Epithelial cell of proximal tubule (primary cell): ENCODE results near the gene GRAMD2B. TPM values are rescaled to one million over a fixed set of nuclear protein-coding genes. Genes with fewer than 3 reads are reported as not detected.

ENCODE experiments used
- DNase-seq: peaks from one replicate; pipeline ENCODE4 v3.0.0-alpha.2; 2011; ENCODE audit warnings: low read depth
- H3K4me3 ChIP-seq: 2 replicates; pipeline ENCODE4 v1.5.1; 2011; ENCODE audit warnings: low read depth, mild to moderate bottlenecking, low read length
- total RNA-seq: library from RNA; depleted of rRNA; stranded (reverse); fragments of >200 nt; gene quantifications from 2 replicates; pipeline ENCODE4 v1.2.3, GENCODE V29; 2015
- TF ChIP-seq, protein P1 (sequence below): conservative IDR thresholded peaks from 2 replicates; pipeline ENCODE4 v1.5.1; 2012; ENCODE audit warnings: low read depth, mild to moderate bottlenecking, low read length

The GRAMD2B gene
- total RNA-seq, 1 donor from 2014 or later: 43.2 TPM

DNA sequence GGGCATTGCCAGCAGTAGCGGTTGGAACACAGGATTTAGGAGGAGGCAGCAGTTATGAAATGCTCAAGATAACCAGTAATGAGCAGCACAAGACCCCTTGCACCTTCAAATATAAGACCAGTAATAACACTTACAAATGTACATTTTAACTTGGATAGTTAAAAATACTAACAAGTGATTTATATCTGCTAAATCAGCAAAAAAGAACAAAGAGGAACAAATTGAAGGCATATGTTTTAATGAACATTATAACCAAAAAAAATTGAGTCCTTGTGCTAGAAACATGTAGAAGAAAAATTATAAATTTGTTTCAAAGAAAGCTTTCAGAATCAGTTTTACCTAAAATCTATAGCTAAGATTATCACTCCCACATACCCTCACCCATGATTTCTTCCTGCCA lies 119.8 kb downstream of the GRAMD2B start:
- no peak for DNase-seq
- no peak overlapping the region for H3K4me3 ChIP-seq
- TF ChIP-seq, protein P1, sequence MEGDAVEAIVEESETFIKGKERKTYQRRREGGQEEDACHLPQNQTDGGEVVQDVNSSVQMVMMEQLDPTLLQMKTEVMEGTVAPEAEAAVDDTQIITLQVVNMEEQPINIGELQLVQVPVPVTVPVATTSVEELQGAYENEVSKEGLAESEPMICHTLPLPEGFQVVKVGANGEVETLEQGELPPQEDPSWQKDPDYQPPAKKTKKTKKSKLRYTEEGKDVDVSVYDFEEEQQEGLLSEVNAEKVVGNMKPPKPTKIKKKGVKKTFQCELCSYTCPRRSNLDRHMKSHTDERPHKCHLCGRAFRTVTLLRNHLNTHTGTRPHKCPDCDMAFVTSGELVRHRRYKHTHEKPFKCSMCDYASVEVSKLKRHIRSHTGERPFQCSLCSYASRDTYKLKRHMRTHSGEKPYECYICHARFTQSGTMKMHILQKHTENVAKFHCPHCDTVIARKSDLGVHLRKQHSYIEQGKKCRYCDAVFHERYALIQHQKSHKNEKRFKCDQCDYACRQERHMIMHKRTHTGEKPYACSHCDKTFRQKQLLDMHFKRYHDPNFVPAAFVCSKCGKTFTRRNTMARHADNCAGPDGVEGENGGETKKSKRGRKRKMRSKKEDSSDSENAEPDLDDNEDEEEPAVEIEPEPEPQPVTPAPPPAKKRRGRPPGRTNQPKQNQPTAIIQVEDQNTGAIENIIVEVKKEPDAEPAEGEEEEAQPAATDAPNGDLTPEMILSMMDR: no peak

DNA sequence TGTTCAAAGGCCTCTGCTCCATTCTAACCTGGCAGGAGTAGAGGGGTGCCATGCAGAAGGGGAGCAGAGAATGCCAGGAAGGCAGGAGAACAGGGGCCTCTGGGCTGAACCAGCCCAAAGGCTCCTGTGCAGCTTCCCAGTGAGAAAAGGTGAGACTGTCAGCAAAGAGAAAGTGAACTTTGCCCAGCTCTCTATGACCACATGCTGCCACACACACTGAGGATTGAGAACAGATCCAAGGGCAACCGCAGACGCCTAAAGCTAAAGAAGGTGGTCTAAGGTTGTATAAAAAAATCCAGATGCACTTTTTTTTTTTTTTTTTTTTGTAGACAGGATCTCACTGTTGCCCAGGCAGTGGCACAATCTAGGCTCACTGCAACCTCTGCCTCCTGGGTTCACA lies 120.5 kb downstream of the GRAMD2B start:
- TF ChIP-seq, protein P1: no peak
- DNase-seq: no peak
- H3K4me3 ChIP-seq: no peak overlapping the region

Other genes starting within 250 kb of the GRAMD2B start
- 25.4 and 28.2 TPM in 2 replicates for gene ALDH7A1, start 171.8 kb downstream of the GRAMD2B start, total RNA-seq
- gene PHAX, start 177.5 kb downstream of the GRAMD2B start, total RNA-seq: 54.7 and 54.8 TPM in 2 replicates